Measurements from ENCODE around the gene FOXO6.

Gene FOXO6

GRCh38 chr1:41340655-41341364, 20.4 kb upstream of the FOXO6 start:
- TF ChIP-seq CTCF (IDR thresholded peaks at IDR 0.05; ENCODE audit: low read depth, low read length, missing control alignments), result no peak
- no peak for DNase-seq (ENCODE audit: low read depth)

DNA sequence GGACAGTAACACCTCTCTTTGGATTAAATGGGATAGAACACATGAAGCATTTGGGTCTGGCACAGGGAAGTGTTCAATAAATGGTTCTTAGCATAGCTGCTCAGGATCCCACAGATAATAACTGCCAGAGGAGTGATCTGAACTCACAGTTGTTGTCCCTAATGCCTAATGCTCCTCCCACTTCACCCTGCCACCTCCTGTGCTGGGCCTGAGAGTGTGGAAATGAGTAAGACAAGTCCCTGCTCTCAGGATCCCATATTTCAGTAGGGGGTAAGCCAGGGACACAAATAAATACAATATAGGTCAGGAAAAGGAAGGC, 19.9 kb upstream of the FOXO6 start:
- TF ChIP-seq CTCF (IDR thresholded peaks at IDR 0.05; ENCODE audit: low read depth, low read length, missing control alignments), result no peak
- DNase-seq (ENCODE audit: low read depth), result no peak
- no peak overlapping the region for H3K4me3 ChIP-seq (ENCODE audit: low read depth, low read length)

More at GRCh38 chr1:41340655-41341364, 20.4 kb upstream of the FOXO6 start:
- no peak overlapping the region for H3K4me3 ChIP-seq (ENCODE audit: low read depth, low read length)

GRCh38 chr1:41341772-41342562, 19.3 kb upstream of the FOXO6 start:
- TF ChIP-seq CTCF (IDR thresholded peaks at IDR 0.05; ENCODE audit: low read depth, low read length, missing control alignments), result no peak
- DNase-seq (ENCODE audit: low read depth), result no peak
- no peak overlapping the region for H3K4me3 ChIP-seq (ENCODE audit: low read depth, low read length)

DNA sequence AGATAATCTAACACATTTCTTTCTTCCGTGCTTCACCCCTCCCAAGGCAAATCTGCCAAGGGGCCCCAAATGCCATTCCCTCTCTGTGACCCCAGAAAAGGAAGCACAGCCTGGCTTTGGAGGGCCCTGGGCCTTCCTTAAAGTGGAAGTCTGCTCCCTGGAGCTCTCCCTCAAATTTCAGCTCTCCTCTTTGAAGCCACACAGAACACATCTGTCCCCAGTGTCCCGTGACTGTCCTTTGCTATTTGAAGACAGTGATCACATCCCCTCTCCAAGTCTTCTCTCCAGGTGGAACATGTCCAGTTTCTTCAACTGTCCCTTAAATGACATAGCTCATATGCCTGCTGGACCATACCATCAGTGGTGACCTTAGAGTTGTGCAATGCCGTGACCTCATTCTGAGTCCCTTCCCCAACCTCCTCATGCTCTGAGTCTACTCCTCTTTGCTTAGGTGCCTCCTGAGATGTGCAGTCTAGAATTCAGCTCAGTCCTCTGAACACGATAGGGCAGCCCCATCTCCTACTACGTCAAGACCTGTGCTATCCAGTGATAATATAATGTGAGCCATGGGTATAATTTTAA, 18.4 kb upstream of the FOXO6 start:
- H3K4me3 ChIP-seq (ENCODE audit: low read depth, low read length), result no peak overlapping the region
- TF ChIP-seq CTCF (IDR thresholded peaks at IDR 0.05; ENCODE audit: low read depth, low read length, missing control alignments), result no peak
- no peak for DNase-seq (ENCODE audit: low read depth)

DNA sequence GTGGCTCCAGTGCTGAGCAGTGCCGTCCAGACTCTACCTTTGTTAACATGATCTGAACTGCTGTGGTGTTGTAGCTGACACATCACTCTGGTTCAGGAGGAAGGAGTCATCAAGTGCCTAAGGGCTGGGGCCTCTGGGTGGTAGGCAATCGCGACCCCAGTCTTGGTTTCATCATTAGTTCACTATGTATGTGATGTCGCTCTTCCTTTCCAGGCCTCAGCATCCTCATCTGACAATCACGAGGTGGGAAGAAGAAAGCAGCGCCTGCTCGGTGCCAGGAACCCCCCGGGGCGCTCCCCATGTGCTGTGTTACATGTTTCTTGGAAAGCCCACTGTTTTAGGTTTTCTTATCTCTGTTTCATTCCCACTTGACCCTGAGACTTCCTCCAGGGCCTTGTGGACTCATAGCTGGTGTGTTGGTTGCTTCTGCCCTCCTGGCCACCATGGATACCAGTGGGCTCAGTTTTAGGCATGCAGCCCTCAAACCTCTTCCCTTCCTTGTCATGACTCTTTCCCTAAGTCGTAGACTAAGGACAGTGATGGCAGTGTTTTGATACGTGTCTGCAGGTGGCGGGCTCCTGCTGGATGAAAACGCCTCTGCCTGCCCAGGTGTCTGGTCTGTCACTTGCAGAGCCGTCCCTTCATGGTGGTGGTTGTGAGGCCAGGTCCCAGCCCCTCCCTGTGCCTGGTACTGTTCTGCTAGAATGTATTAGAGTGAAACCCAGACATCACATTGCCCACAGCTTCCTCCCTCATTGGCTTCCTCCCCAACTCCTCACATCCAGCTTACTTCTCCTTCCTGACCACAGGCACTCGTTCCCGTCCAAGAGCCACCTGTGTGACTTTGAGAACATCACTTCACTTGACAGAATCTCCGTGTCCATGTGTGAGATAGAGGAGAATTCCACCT, 17.2 kb upstream of the FOXO6 start:
- no peak for DNase-seq (ENCODE audit: low read depth)

More for the DNA sequence above, 17.2 kb upstream of the FOXO6 start:
- no peak for TF ChIP-seq CTCF (IDR thresholded peaks at IDR 0.05; ENCODE audit: low read depth, low read length, missing control alignments)
- H3K4me3 ChIP-seq (ENCODE audit: low read depth, low read length), result no peak overlapping the region

All from GM12864 (cell line).